ENCODE data around the gene MCF2L2. TPM values are rescaled to one million over a fixed set of nuclear protein-coding genes. Genes with fewer than 3 reads are reported as not detected.
"Not testable (repeated sequence)": the region's sequence is repeated elsewhere in the genome, so short reads cannot be mapped to it uniquely, and the experiment has no call there.

MCF2L2 gene
- total RNA-seq, 1 donor from 2014 or later, result 0.84 TPM

GRCh38 chr3:183242431-183242830 is 186.0 kb downstream of the MCF2L2 start:
- Histone ChIP-seq H3K36me3 (ENCODE audit: control insufficient read depth, insufficient read depth, low read length) (no peaks in the 10 kb centered on the region), H3K27me3 (ENCODE audit: control insufficient read depth, insufficient read depth, low read length) (no peaks in the 10 kb centered on the region), H3K4me3 (ENCODE audit: low read depth, low read length) (no peak overlapping the region)
- TF ChIP-seq CTCF (IDR thresholded peaks at IDR 0.05; ENCODE audit: insufficient read depth, low read length, poor library complexity, severe bottlenecking), result no peak
- no peak for DNase-seq (ENCODE audit: low read depth)

GRCh38 chr3:183239046-183239445 is 189.4 kb downstream of the MCF2L2 start:
- DNase-seq (ENCODE audit: low read depth), result no peak
- H3K4me3 ChIP-seq (ENCODE audit: low read depth, low read length), result no peak overlapping the region
- no peaks in the 10 kb centered on the region for H3K36me3 ChIP-seq (ENCODE audit: control insufficient read depth, insufficient read depth, low read length)
- no peak for TF ChIP-seq CTCF (IDR thresholded peaks at IDR 0.05; ENCODE audit: insufficient read depth, low read length, poor library complexity, severe bottlenecking)
- H3K27me3 ChIP-seq (ENCODE audit: control insufficient read depth, insufficient read depth, low read length), result no peaks in the 10 kb centered on the region

GRCh38 chr3:183233966-183234365 is 194.5 kb downstream of the MCF2L2 start:
- DNase-seq (ENCODE audit: low read depth), result no peak
- Histone ChIP-seq H3K36me3 (ENCODE audit: control insufficient read depth, insufficient read depth, low read length) (no peaks in the 10 kb centered on the region), H3K27me3 (ENCODE audit: control insufficient read depth, insufficient read depth, low read length) (no peaks in the 10 kb centered on the region), H3K4me3 (ENCODE audit: low read depth, low read length) (no peak overlapping the region)
- no peak for TF ChIP-seq CTCF (IDR thresholded peaks at IDR 0.05; ENCODE audit: insufficient read depth, low read length, poor library complexity, severe bottlenecking)

- TF ChIP-seq CTCF (IDR thresholded peaks at IDR 0.05; ENCODE audit: insufficient read depth, low read length, poor library complexity, severe bottlenecking), result no peak
- no peak for DNase-seq (ENCODE audit: low read depth)
- H3K4me3 ChIP-seq (ENCODE audit: low read depth, low read length), result no peak overlapping the region
- no peaks in the 10 kb centered on the region for H3K36me3 ChIP-seq (ENCODE audit: control insufficient read depth, insufficient read depth, low read length)
- no peaks in the 10 kb centered on the region for H3K27me3 ChIP-seq (ENCODE audit: control insufficient read depth, insufficient read depth, low read length)
These were observed 197.6 kb downstream of the MCF2L2 start for GRCh38 chr3:183230826-183231225.

- DNase-seq (ENCODE audit: low read depth); H3K27me3 ChIP-seq (ENCODE audit: control insufficient read depth, insufficient read depth, low read length); H3K4me3 ChIP-seq (ENCODE audit: low read depth, low read length); H3K36me3 ChIP-seq (ENCODE audit: control insufficient read depth, insufficient read depth, low read length): not testable (repeated sequence)
These were observed 198.2 kb downstream of the MCF2L2 start for GRCh38 chr3:183230251-183230650.

- Histone ChIP-seq H3K36me3 (ENCODE audit: control insufficient read depth, insufficient read depth, low read length) (no peaks in the 10 kb centered on the region), H3K27me3 (ENCODE audit: control insufficient read depth, insufficient read depth, low read length) (no peaks in the 10 kb centered on the region), H3K4me3 (ENCODE audit: low read depth, low read length) (no peak overlapping the region)
- TF ChIP-seq CTCF (IDR thresholded peaks at IDR 0.05; ENCODE audit: insufficient read depth, low read length, poor library complexity, severe bottlenecking), result no peak
- DNase-seq (ENCODE audit: low read depth), result no peak
These were observed 199.2 kb downstream of the MCF2L2 start for GRCh38 chr3:183229178-183229577.

Data from kidney epithelial cell (primary cell).